Measurements from ENCODE around the gene CFTR.

The CFTR gene

DNA sequence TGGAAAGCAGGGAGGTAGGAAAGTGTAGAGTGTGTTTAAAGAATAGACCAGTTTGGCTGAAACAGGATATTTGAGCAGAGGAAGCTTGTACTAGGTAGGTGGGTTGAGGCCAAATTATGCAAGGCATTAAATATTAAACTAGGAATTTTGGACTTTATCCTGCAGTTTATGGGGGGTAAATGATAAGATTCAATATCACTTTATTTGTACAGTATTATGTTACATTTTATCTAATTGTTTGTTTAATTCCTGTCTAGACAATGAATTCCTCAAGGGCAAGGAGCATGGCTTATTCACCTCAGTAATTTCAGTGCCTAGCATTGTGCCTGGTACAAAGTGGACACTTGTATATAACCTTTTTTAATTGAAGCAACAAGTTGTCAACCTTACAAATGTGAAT is 125.9 kb downstream of the CFTR start:
- Histone ChIP-seq H3K9ac (ENCODE audit: low read length) (no peak overlapping the region), H3K27ac (ENCODE audit: low read length) (no peak overlapping the region), H2AFZ (ENCODE audit: low read depth, low read length) (no peak overlapping the region), H3K9me3 (ENCODE audit: insufficient read depth, low read length) (no peaks in the 10 kb centered on the region), H3K4me3 (ENCODE audit: low read length) (no peak overlapping the region), H3K4me2 (ENCODE audit: low read length) (no peak overlapping the region), H3K4me1 (ENCODE audit: low read length) (no peaks in the 10 kb centered on the region), H3K36me3 (replicated peaks; ENCODE audit: low read depth, low read length) (no peaks in the 10 kb centered on the region), H4K20me1 (ENCODE audit: insufficient read depth, low read length) (no peaks in the 10 kb centered on the region), H3K27me3 (ENCODE audit: low read depth, low read length) (no peaks in the 10 kb centered on the region), H3K79me2 (ENCODE audit: low read length) (no peaks in the 10 kb centered on the region)
- TF ChIP-seq EZH2phosphoT487 (IDR thresholded peaks at IDR 0.05; ENCODE audit: low read depth): no peak
- TF ChIP-seq, protein P1, sequence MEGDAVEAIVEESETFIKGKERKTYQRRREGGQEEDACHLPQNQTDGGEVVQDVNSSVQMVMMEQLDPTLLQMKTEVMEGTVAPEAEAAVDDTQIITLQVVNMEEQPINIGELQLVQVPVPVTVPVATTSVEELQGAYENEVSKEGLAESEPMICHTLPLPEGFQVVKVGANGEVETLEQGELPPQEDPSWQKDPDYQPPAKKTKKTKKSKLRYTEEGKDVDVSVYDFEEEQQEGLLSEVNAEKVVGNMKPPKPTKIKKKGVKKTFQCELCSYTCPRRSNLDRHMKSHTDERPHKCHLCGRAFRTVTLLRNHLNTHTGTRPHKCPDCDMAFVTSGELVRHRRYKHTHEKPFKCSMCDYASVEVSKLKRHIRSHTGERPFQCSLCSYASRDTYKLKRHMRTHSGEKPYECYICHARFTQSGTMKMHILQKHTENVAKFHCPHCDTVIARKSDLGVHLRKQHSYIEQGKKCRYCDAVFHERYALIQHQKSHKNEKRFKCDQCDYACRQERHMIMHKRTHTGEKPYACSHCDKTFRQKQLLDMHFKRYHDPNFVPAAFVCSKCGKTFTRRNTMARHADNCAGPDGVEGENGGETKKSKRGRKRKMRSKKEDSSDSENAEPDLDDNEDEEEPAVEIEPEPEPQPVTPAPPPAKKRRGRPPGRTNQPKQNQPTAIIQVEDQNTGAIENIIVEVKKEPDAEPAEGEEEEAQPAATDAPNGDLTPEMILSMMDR (IDR thresholded peaks at IDR 0.05; ENCODE audit: low read depth, low read length): no peak

DNA sequence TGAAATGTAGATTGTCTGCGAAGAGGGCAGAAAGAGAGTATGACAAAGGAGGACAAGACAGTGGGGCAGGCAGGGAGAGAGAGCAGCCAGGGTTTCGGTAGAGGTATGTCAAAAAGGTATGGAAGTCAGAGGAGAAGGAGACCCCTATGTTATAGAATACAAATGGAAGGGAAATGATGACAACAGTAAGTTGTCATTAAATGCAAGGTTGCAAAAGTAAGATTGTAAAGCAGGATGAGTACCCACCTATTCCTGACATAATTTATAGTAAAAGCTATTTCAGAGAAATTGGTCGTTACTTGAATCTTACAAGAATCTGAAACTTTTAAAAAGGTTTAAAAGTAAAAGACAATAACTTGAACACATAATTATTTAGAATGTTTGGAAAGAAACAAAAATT is 126.3 kb downstream of the CFTR start:
- no peak overlapping the region for H3K27ac ChIP-seq (ENCODE audit: low read length)
- no peaks in the 10 kb centered on the region for H3K36me3 ChIP-seq (replicated peaks; ENCODE audit: low read depth, low read length)
- H3K27me3 ChIP-seq (ENCODE audit: low read depth, low read length): no peaks in the 10 kb centered on the region
- no peaks in the 10 kb centered on the region for H3K79me2 ChIP-seq (ENCODE audit: low read length)
- H4K20me1 ChIP-seq (ENCODE audit: insufficient read depth, low read length): no peaks in the 10 kb centered on the region
- no peak overlapping the region for H3K9ac ChIP-seq (ENCODE audit: low read length)
- H3K4me1 ChIP-seq (ENCODE audit: low read length): no peaks in the 10 kb centered on the region
- H3K4me3 ChIP-seq (ENCODE audit: low read length): no peak overlapping the region
- H3K4me2 ChIP-seq (ENCODE audit: low read length): no peak overlapping the region
- TF ChIP-seq EZH2phosphoT487 (IDR thresholded peaks at IDR 0.05; ENCODE audit: low read depth): no peak
- TF ChIP-seq, protein P1 (IDR thresholded peaks at IDR 0.05; ENCODE audit: low read depth, low read length): no peak
- H3K9me3 ChIP-seq (ENCODE audit: insufficient read depth, low read length): no peaks in the 10 kb centered on the region
- H2AFZ ChIP-seq (ENCODE audit: low read depth, low read length): no peak overlapping the region

DNA sequence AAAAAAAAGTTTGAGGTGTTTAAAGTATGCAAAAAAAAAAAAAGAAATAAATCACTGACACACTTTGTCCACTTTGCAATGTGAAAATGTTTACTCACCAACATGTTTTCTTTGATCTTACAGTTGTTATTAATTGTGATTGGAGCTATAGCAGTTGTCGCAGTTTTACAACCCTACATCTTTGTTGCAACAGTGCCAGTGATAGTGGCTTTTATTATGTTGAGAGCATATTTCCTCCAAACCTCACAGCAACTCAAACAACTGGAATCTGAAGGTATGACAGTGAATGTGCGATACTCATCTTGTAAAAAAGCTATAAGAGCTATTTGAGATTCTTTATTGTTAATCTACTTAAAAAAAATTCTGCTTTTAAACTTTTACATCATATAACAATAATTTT is 130.6 kb downstream of the CFTR start:
- H2AFZ ChIP-seq (ENCODE audit: low read depth, low read length): no peak overlapping the region
- H3K4me2 ChIP-seq (ENCODE audit: low read length): no peak overlapping the region
- no peaks in the 10 kb centered on the region for H3K27me3 ChIP-seq (ENCODE audit: low read depth, low read length)
- no peaks in the 10 kb centered on the region for H3K36me3 ChIP-seq (replicated peaks; ENCODE audit: low read depth, low read length)
- H3K9me3 ChIP-seq (ENCODE audit: insufficient read depth, low read length): no peaks in the 10 kb centered on the region
- H3K4me3 ChIP-seq (ENCODE audit: low read length): no peak overlapping the region
- H3K9ac ChIP-seq (ENCODE audit: low read length): no peak overlapping the region
- H4K20me1 ChIP-seq (ENCODE audit: insufficient read depth, low read length): no peaks in the 10 kb centered on the region
- H3K27ac ChIP-seq (ENCODE audit: low read length): no peak overlapping the region
- no peaks in the 10 kb centered on the region for H3K79me2 ChIP-seq (ENCODE audit: low read length)
- peaks cover 3% of the 10 kb centered on the region; the same call in 1 of the 2 replicates for H3K4me1 ChIP-seq (ENCODE audit: low read length)
- no peak for TF ChIP-seq EZH2phosphoT487 (IDR thresholded peaks at IDR 0.05; ENCODE audit: low read depth)
- TF ChIP-seq, protein P1 (IDR thresholded peaks at IDR 0.05; ENCODE audit: low read depth, low read length): no peak

DNA sequence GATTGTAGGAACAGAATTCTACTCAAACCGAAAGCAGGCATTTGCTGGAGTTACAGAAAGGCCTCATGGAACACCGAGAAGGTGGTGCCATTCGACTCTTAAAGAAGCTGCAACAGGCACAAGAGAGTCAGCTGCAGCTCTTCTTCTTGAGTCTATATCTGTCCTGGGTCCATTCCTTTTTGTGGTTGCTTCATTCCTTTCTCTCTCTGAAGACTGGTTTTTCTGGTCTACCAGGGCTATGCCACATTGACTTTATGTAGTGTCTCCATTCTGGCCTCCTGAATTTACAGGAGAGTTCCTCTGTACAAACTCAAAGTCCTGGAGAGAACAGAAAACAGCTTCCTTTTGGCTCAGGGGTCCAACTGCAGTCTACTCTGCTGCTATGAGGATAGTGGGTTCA is 132.8 kb downstream of the CFTR start:
- no peak overlapping the region for H3K9ac ChIP-seq (ENCODE audit: low read length)
- no peaks in the 10 kb centered on the region for H3K9me3 ChIP-seq (ENCODE audit: insufficient read depth, low read length)
- no peak overlapping the region for H2AFZ ChIP-seq (ENCODE audit: low read depth, low read length)
- no peaks in the 10 kb centered on the region for H3K79me2 ChIP-seq (ENCODE audit: low read length)
- no peak overlapping the region for H3K4me2 ChIP-seq (ENCODE audit: low read length)
- no peak overlapping the region for H3K27ac ChIP-seq (ENCODE audit: low read length)
- TF ChIP-seq EZH2phosphoT487 (IDR thresholded peaks at IDR 0.05; ENCODE audit: low read depth): no peak
- TF ChIP-seq, protein P1 (IDR thresholded peaks at IDR 0.05; ENCODE audit: low read depth, low read length): no peak
- no peaks in the 10 kb centered on the region for H3K36me3 ChIP-seq (replicated peaks; ENCODE audit: low read depth, low read length)
- H4K20me1 ChIP-seq (ENCODE audit: insufficient read depth, low read length): no peaks in the 10 kb centered on the region
- no peaks in the 10 kb centered on the region for H3K27me3 ChIP-seq (ENCODE audit: low read depth, low read length)
- no peak overlapping the region for H3K4me3 ChIP-seq (ENCODE audit: low read length)
- peaks cover 3% of the 10 kb centered on the region; the same call in 1 of the 2 replicates for H3K4me1 ChIP-seq (ENCODE audit: low read length)

Measured in OCI-LY3 (cell line).